HG03469 (cell line): ENCODE results near the gene ARHGEF28.

Experiments
- ATAC-seq: cut with Tn5 transposase; IDR thresholded peaks from one replicate; pipeline ENCODE4 v1.9.1; 2021; ENCODE audit warnings: mild to moderate bottlenecking, moderate library complexity, moderate number of reproducible peaks; ENCODE audit not compliant: unreplicated experiment

ARHGEF28 gene

GRCh38 chr5:73952872-73953271, 326.9 kb downstream of the ARHGEF28 start:
- ATAC-seq, result no peak

- ATAC-seq, result no peak
Measured at GRCh38 chr5:73954381-73954780, 328.4 kb downstream of the ARHGEF28 start.

- no peak for ATAC-seq
Measured at GRCh38 chr5:73955271-73955846, 329.4 kb downstream of the ARHGEF28 start.

- no peak for ATAC-seq
Measured at GRCh38 chr5:73957397-73958001, 331.5 kb downstream of the ARHGEF28 start.

- ATAC-seq, result no peak
Measured at GRCh38 chr5:73958037-73958436, 332.0 kb downstream of the ARHGEF28 start.

- ATAC-seq, result no peak
Measured at GRCh38 chr5:73960023-73960422, 334.0 kb downstream of the ARHGEF28 start.

GRCh38 chr5:73960426-73960825, 334.4 kb downstream of the ARHGEF28 start:
- ATAC-seq, result no peak

- no peak for ATAC-seq
Measured at GRCh38 chr5:73962801-73963425, 336.9 kb downstream of the ARHGEF28 start.

- ATAC-seq, result no peak
Measured at GRCh38 chr5:73964352-73964865, 338.4 kb downstream of the ARHGEF28 start.

GRCh38 chr5:73966451-73966850, 340.5 kb downstream of the ARHGEF28 start:
- ATAC-seq, result no peak

- ATAC-seq, result no peak
Measured at GRCh38 chr5:73967347-73967746, 341.4 kb downstream of the ARHGEF28 start.

GRCh38 chr5:73968246-73968645, 342.2 kb downstream of the ARHGEF28 start:
- no peak for ATAC-seq

GRCh38 chr5:73968729-73969128, 342.7 kb downstream of the ARHGEF28 start:
- ATAC-seq, result no peak

- ATAC-seq, result no peak
Measured at GRCh38 chr5:73969195-73970036, 343.4 kb downstream of the ARHGEF28 start.

- ATAC-seq, result no peak
Measured at GRCh38 chr5:73971326-73971725, 345.3 kb downstream of the ARHGEF28 start.

GRCh38 chr5:73973135-73973534, 347.1 kb downstream of the ARHGEF28 start:
- ATAC-seq, result no peak

- ATAC-seq, result no peak
Measured at GRCh38 chr5:73974871-73975360, 348.9 kb downstream of the ARHGEF28 start.

- ATAC-seq, result no peak
Measured at GRCh38 chr5:73975845-73976244, 349.8 kb downstream of the ARHGEF28 start.

- ATAC-seq, result no peak
Measured at GRCh38 chr5:73977146-73977545, 351.1 kb downstream of the ARHGEF28 start.

- ATAC-seq, result no peak
Measured at GRCh38 chr5:73979321-73979720, 353.3 kb downstream of the ARHGEF28 start.

GRCh38 chr5:73981704-73982103, 355.7 kb downstream of the ARHGEF28 start:
- ATAC-seq, result no peak
